GM12878 (cell line): ENCODE results near the gene NPTN. TPM values are rescaled to one million over a fixed set of nuclear protein-coding genes. Genes with fewer than 3 reads are reported as not detected.
A peak's percentile ranks its signal among the peaks of the same experiment; 100 is the strongest.

Source experiments
- ATAC-seq: fragments of 200-7000 bp; cut with Tn5 transposase; 3 replicates; pipeline ENCODE4 v1.9.1; 2020; ENCODE audit warnings: mild to moderate bottlenecking, moderate library complexity
- BruUV-seq: library from RNA; stranded (reverse); fragments of 400-500 nt; replicated peaks from 2 replicates; lab custom pipeline; 2021; lab: Mats Ljungman, UMichigan
- CTCF ChIA-PET: fragments of 300-600 bp; sonication (Branson Sonifier 250); formaldehyde crosslinking; extraction: SDS; loops from one replicate; lab custom pipeline; 2021; ENCODE audit warnings: inconsistent platforms; lab: Yijun Ruan, JAX
- POLR2A ChIA-PET: fragments of 350-600 bp; formaldehyde crosslinking; extraction: SDS; loops from one replicate; lab custom pipeline; 2021; ENCODE audit warnings: inconsistent platforms; lab: Charles Lee
- RAD21 ChIA-PET: fragments of 300-600 bp; sonication (Branson Sonifier 250); formaldehyde crosslinking; loops from one replicate; lab custom pipeline; 2023; ENCODE audit warnings: antibody characterized with exemption; ENCODE audit not compliant: unreplicated experiment; lab: Charles Lee
- SMC1A ChIA-PET: fragments of 300-600 bp; sonication (Branson Sonifier 250); formaldehyde crosslinking; loops from one replicate; lab custom pipeline; 2023; ENCODE audit not compliant: unreplicated experiment, uncharacterized antibody; lab: Charles Lee
- DNase-seq: peaks from one replicate; pipeline ENCODE4 v3.0.0-alpha.2; 2011; ENCODE audit warnings: low read depth, low spot score
- FAIRE-seq: peaks from 3 replicates; lab custom pipeline; 2011; peaks lifted over from hg19 to GRCh38; lab: Jason Lieb, UNC
- H2AFZ ChIP-seq: 2 replicates; pipeline ENCODE4 v1.6.0; 2011; ENCODE audit warnings: low read depth, low read length, control low read depth; ENCODE audit not compliant: control insufficient read depth
- H3K27ac ChIP-seq: 2 replicates; pipeline ENCODE4 v1.5.1; 2011; ENCODE audit warnings: control low read depth; ENCODE audit not compliant: control insufficient read depth, insufficient read depth
- H3K27me3 ChIP-seq, 2 experiments: replicated peaks in 1 of 2; 2 replicates each; pipeline versions ENCODE4 v1.6.0 to v1.6.1; 2011; ENCODE audit warnings: low read length in 1 of 2; ENCODE audit not compliant: control insufficient read depth in 2 of 2, insufficient read depth in 2 of 2
- H3K36me3 ChIP-seq, 2 experiments: 2 replicates each; pipeline ENCODE4 v1.5.1; 2011; ENCODE audit warnings: low read length in 1 of 2; ENCODE audit not compliant: control insufficient read depth in 2 of 2, insufficient read depth in 2 of 2
- H3K4me1 ChIP-seq: 2 replicates; pipeline ENCODE4 v1.6.1; 2011; ENCODE audit warnings: mild to moderate bottlenecking, low read length, moderate library complexity, mixed read lengths; ENCODE audit not compliant: control insufficient read depth, insufficient read depth
- H3K4me2 ChIP-seq: 2 replicates; pipeline ENCODE4 v1.6.0; 2011; ENCODE audit warnings: control low read depth; ENCODE audit not compliant: control insufficient read depth, insufficient read depth
- H3K4me3 ChIP-seq: fragments of 200-600 bp; sonication (generic); 2 replicates; pipeline ENCODE4 v1.5.1; 2016
- H3K79me2 ChIP-seq: 2 replicates; pipeline ENCODE4 v1.6.0; 2011; ENCODE audit warnings: low read length; ENCODE audit not compliant: control insufficient read depth, insufficient read depth
- H3K9ac ChIP-seq: 2 replicates; pipeline ENCODE4 v1.8.0; 2011; ENCODE audit warnings: low read length, control low read depth, mixed read lengths; ENCODE audit not compliant: control insufficient read depth, insufficient read depth
- H3K9me3 ChIP-seq: replicated peaks from 3 replicates; pipeline ENCODE4 v1.5.1; 2011; ENCODE audit warnings: mild to moderate bottlenecking, low read length; ENCODE audit not compliant: control insufficient read depth, insufficient read depth
- H4K20me1 ChIP-seq: 2 replicates; pipeline ENCODE4 v1.6.0; 2011; ENCODE audit not compliant: control insufficient read depth, insufficient read depth
- ATF7 ChIP-seq: fragments of 450-650 bp; IDR thresholded peaks from 2 replicates; pipeline ENCODE4 v1.6.1; 2016; ENCODE audit warnings: low read depth, mild to moderate bottlenecking
- FOXM1 ChIP-seq: IDR thresholded peaks from 2 replicates; pipeline ENCODE4 v1.6.1; 2012; ENCODE audit warnings: low read depth, mild to moderate bottlenecking, inconsistent platforms, low read length, moderate library complexity
- MTA2 ChIP-seq: fragments of 450-650 bp; IDR thresholded peaks from 2 replicates; pipeline ENCODE4 v1.6.1; 2016; ENCODE audit warnings: low read depth, mild to moderate bottlenecking, moderate library complexity
- STAT1 ChIP-seq: fragments of 450-650 bp; conservative IDR thresholded peaks from 2 replicates; pipeline ENCODE4 v1.6.1; 2014; ENCODE audit warnings: antibody characterized with exemption, mild to moderate bottlenecking
- YY1 ChIP-seq: IDR thresholded peaks from 2 replicates; pipeline ENCODE4 v1.6.1; 2011; ENCODE audit warnings: low read depth, mild to moderate bottlenecking, low read length
- ZNF217 ChIP-seq: fragments of 450-650 bp; IDR thresholded peaks from 2 replicates; pipeline ENCODE4 v1.6.1; 2017; ENCODE audit warnings: antibody characterized with exemption, mild to moderate bottlenecking
- WGBS: methylation state at CpG from one replicate; pipeline ENCODE4 v1.1.6; 2016; ENCODE audit warnings: low lambda C conversion rate; ENCODE audit not compliant: insufficient replicate concordance, insufficient coverage; ENCODE audit errors: missing lambda C conversion rate; 5-methylcytosine and 5-hydroxymethylcytosine counted together
- in situ Hi-C: fragments of 300-500 bp; cut with MboI; formaldehyde crosslinking; loops from 9 replicates; pipeline ENCODE4 v1.14.3; 2018; ENCODE audit warnings: mixed read lengths
- intact Hi-C: fragments of 100-400 bp; cut with micrococcal nuclease; formaldehyde crosslinking; loops from one replicate; pipeline ENCODE4 v1.14.2; 2022; ENCODE audit not compliant: unreplicated experiment
- polyA plus RNA-seq, 11 experiments: library from polyadenylated mRNA; depleted of rRNA in 4 of 11; unstranded in 6 of 11; stranded (reverse) in 5 of 11; fragments of >200 nt; fragmentation: Nextera tagmentation in 4 of 11; fragmentation: Illumina TruSeq in 1 of 11; extraction: Ambion mirVana in 4 of 11; extraction: Trizol in 1 of 11; gene quantifications; 1 replicate in 1 of 11; 2 replicates in 10 of 11; pipeline versions ENCODE4 v1.2.1 to v1.2.3, GENCODE V29; 2011 to 2016; ENCODE audit warnings: inconsistent platforms in 2 of 11, missing spikeins in 2 of 11, low read depth in 1 of 11
- total RNA-seq, 4 experiments: library from RNA; depleted of rRNA in 3 of 4; stranded (reverse); fragments of >200 nt in 3 of 4; fragmentation: Illumina TruSeq in 1 of 4; extraction: Trizol in 1 of 4; gene quantifications; 2 replicates each; pipeline versions ENCODE4 v1.2.1 to v1.2.3, GENCODE V29; 2013 to 2021
- TF ChIP-seq, protein P1 (sequence below): fragments of 450-650 bp; IDR thresholded peaks from 2 replicates; pipeline ENCODE4 v1.6.1; 2017; ENCODE audit warnings: mild to moderate bottlenecking, moderate library complexity

The NPTN gene
- total and polyA plus RNA-seq, 10 of the 15 experiments (the other 5 are each of a cell fraction or from before 2014, with no cell fraction given), result 17.8 to 79.1 (median 41.7) TPM

DNA sequence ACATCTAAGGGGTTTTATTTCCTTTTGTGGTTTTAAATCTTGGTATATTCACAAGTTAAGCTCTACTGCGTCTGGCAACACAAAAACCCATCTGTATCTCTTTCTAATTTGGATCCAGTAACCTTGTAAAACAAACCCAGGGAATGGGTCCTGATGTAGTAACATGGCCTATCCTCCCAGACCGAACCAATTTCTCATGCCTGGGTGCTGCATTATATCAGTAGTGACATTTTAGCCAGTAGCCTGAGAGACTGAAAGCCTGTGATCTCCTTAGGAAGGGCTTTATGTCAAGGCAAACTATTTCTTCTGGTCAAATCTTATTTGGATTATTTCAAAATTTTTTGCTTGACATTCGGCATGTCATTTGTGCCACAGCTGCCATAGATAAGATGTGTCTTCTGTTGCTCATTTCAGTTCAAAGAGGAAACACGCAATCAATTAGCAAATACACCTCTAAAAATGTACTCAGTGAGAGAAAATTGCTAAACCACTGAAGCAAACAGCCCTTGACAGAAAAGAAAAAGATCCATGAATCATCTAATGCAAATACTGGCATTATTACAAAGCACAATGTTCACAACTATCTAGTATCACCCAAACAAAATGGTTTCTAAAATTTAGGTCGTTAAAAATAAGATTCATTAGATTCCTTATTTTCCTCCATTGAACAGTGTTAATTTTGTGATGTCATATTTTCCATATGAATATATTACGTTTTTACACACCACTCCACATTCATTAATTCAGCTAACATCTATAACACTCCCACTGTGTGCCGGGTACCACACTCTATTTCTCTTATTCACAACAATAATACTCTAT, 4.0 kb downstream of the NPTN start:
- POLR2A ChIA-PET, result no interaction called here
- H3K27me3 ChIP-seq, result no peaks in the 10 kb centered on the region
- RAD21 ChIA-PET, result interaction anchor here (0.6 to 3.7 kb wide), 5 partner anchors 10 to 69 kb away, joined by 3 to 21 read pairs (median 7); no protein-coding TSS in a partner anchor
- peaks cover 84% of the 10 kb centered on the region for H3K79me2 ChIP-seq
- peak overlapping the region; percentile 16 for H3K4me3 ChIP-seq
- no TSS peak for BruUV-seq
- SMC1A ChIA-PET, result interaction anchor here (1.3 to 8.3 kb wide), 3 partner anchors 9 to 69 kb away, joined by 5 to 89 read pairs (median 35); no protein-coding TSS in a partner anchor
- TF ChIP-seq FOXM1, result peak; percentile 22; the same call in 1 of the 2 replicates
- no peak for TF ChIP-seq ZNF217
- TF ChIP-seq YY1, result no peak
- peak; percentile 49 for TF ChIP-seq ATF7
- TF ChIP-seq STAT1, result no peak
- TF ChIP-seq MTA2, result peak; percentile 51; the same call in 1 of the 2 replicates
- TF ChIP-seq, protein P1, sequence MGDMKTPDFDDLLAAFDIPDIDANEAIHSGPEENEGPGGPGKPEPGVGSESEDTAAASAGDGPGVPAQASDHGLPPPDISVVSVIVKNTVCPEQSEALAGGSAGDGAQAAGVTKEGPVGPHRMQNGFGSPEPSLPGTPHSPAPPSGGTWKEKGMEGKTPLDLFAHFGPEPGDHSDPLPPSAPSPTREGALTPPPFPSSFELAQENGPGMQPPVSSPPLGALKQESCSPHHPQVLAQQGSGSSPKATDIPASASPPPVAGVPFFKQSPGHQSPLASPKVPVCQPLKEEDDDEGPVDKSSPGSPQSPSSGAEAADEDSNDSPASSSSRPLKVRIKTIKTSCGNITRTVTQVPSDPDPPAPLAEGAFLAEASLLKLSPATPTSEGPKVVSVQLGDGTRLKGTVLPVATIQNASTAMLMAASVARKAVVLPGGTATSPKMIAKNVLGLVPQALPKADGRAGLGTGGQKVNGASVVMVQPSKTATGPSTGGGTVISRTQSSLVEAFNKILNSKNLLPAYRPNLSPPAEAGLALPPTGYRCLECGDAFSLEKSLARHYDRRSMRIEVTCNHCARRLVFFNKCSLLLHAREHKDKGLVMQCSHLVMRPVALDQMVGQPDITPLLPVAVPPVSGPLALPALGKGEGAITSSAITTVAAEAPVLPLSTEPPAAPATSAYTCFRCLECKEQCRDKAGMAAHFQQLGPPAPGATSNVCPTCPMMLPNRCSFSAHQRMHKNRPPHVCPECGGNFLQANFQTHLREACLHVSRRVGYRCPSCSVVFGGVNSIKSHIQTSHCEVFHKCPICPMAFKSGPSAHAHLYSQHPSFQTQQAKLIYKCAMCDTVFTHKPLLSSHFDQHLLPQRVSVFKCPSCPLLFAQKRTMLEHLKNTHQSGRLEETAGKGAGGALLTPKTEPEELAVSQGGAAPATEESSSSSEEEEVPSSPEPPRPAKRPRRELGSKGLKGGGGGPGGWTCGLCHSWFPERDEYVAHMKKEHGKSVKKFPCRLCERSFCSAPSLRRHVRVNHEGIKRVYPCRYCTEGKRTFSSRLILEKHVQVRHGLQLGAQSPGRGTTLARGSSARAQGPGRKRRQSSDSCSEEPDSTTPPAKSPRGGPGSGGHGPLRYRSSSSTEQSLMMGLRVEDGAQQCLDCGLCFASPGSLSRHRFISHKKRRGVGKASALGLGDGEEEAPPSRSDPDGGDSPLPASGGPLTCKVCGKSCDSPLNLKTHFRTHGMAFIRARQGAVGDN, result 0 out of 2 replicates have a peak, but pooled peaks have one; percentile 38
- no peak for FAIRE-seq
- 15% methylated on average over 7 of the region's 7 CpGs for WGBS
- no peak overlapping the region for H2AFZ ChIP-seq
- no peak overlapping the region for H3K9ac ChIP-seq
- peak overlapping the region; percentile 51 for H3K4me2 ChIP-seq
- no peak for ATAC-seq
- H4K20me1 ChIP-seq, result no peaks in the 10 kb centered on the region
- in situ Hi-C loops, result no loop called here
- H3K4me1 ChIP-seq, result peaks cover 22% of the 10 kb centered on the region
- intact Hi-C loops, result no loop called here
- CTCF ChIA-PET, result interaction anchor here (11.7 to 13.2 kb wide), 3 partner anchors 10 to 66 kb away, joined by 170 to 250 read pairs (median 197); no protein-coding TSS in a partner anchor
- peak overlapping the region; percentile 33; the same call in 1 of the 2 replicates for H3K27ac ChIP-seq
- DNase-seq, result no peak
- no peaks in the 10 kb centered on the region for H3K9me3 ChIP-seq
- H3K36me3 ChIP-seq, result no peaks in the 10 kb centered on the region
